ENCODE measurements around the gene IL1F10. TPM values are rescaled to one million over a fixed set of nuclear protein-coding genes. Genes with fewer than 3 reads are reported as not detected.

The IL1F10 gene
- total and polyA plus RNA-seq, 2 of the 8 experiments (the other 6 are each of a cell fraction or from before 2014, with no cell fraction given), result not detected

- TF ChIP-seq SP2 (IDR thresholded peaks at IDR 0.05; ENCODE audit: low read length), result no peak
- no peak for TF ChIP-seq CBX5 (IDR thresholded peaks at IDR 0.05; ENCODE audit: low read depth, low read length)
- no peak for TF ChIP-seq SIX5 (IDR thresholded peaks at IDR 0.05; ENCODE audit: low read depth, low read length)
Observed at GRCh38 chr2:113102133-113102532, 34.4 kb downstream of the IL1F10 start (continued).
